ENCODE results near the gene FLOT2. TPM values are rescaled to one million over a fixed set of nuclear protein-coding genes. Genes with fewer than 3 reads are reported as not detected.
"Not testable (repeated sequence)": the region's sequence is repeated elsewhere in the genome, so short reads cannot be mapped to it uniquely, and the experiment has no call there.

FLOT2 gene
- total RNA-seq, 1 experiment from 2014 or later = 76.9 TPM

DNA sequence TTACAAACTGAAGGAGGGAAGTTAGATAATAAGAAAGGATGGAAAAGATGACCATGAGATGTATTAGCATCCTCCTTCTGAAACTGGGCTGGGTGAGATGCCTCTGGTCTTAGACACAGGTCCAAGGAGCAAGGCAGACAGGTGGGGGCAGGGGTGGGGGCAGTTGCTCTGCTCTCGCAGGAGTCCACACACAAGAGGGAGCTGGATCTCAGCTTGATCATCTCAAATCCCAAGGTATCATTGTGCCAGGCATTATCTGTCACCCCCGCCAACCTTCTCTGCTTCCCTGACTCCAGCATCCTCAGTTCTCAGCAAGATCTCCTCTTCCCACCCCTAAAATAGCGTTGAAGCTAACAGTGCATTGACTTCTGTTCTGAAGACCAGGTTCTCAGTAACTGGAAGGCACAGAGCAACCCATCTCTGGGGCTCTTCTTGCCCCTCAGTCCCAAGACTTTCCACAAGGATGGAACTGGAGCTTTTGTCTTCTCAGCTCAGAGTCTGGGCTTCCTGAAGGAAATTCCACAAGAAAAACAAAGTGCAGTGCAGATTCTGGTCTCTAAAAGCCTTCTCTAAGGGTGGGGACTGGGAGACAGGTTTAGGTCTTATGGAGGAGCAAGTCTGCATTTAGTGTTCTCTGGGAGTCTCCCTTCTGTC, 1.6 kb downstream of the FLOT2 start:
- no peak for DNase-seq
- peaks cover 3% of the 10 kb centered on the region for H3K36me3 ChIP-seq (replicated peaks; ENCODE audit: control insufficient read depth, insufficient read depth, low read length)
- peak overlapping the region; percentile 98 for H3K4me3 ChIP-seq (ENCODE audit: insufficient read depth, low read depth, low read length)
- no peaks in the 10 kb centered on the region for H3K27me3 ChIP-seq (ENCODE audit: control insufficient read depth, insufficient read depth, low read length)

- H3K27me3 ChIP-seq (ENCODE audit: control insufficient read depth, insufficient read depth, low read length); DNase-seq; H3K4me3 ChIP-seq (ENCODE audit: insufficient read depth, low read depth, low read length); H3K36me3 ChIP-seq (replicated peaks; ENCODE audit: control insufficient read depth, insufficient read depth, low read length): not testable (repeated sequence)
Measured at GRCh38 chr17:28893248-28894183, 4.0 kb downstream of the FLOT2 start.

- no peak for DNase-seq
- Histone ChIP-seq H3K4me3 (ENCODE audit: insufficient read depth, low read depth, low read length) (no peak overlapping the region), H3K27me3 (ENCODE audit: control insufficient read depth, insufficient read depth, low read length) (no peaks in the 10 kb centered on the region), H3K36me3 (replicated peaks; ENCODE audit: control insufficient read depth, insufficient read depth, low read length) (no peaks in the 10 kb centered on the region; the same call in none of the 2 replicates)
Measured at GRCh38 chr17:28892024-28892423, 5.5 kb downstream of the FLOT2 start.

- Histone ChIP-seq H3K27me3 (ENCODE audit: control insufficient read depth, insufficient read depth, low read length) (no peaks in the 10 kb centered on the region), H3K36me3 (replicated peaks; ENCODE audit: control insufficient read depth, insufficient read depth, low read length) (no peaks in the 10 kb centered on the region; the same call in none of the 2 replicates), H3K4me3 (ENCODE audit: insufficient read depth, low read depth, low read length) (no peak overlapping the region)
- DNase-seq = no peak
Measured at GRCh38 chr17:28891201-28891600, 6.3 kb downstream of the FLOT2 start.

- no peaks in the 10 kb centered on the region for H3K27me3 ChIP-seq (ENCODE audit: control insufficient read depth, insufficient read depth, low read length)
- H3K4me3 ChIP-seq (ENCODE audit: insufficient read depth, low read depth, low read length) = no peak overlapping the region
- no peak for DNase-seq
- H3K36me3 ChIP-seq (replicated peaks; ENCODE audit: control insufficient read depth, insufficient read depth, low read length) = peaks cover 1% of the 10 kb centered on the region; the same call in 1 of the 2 replicates
Measured at GRCh38 chr17:28889996-28890395, 7.5 kb downstream of the FLOT2 start.

GRCh38 chr17:28888832-28889231, 8.7 kb downstream of the FLOT2 start:
- no peak overlapping the region for H3K4me3 ChIP-seq (ENCODE audit: insufficient read depth, low read depth, low read length)
- no peaks in the 10 kb centered on the region for H3K27me3 ChIP-seq (ENCODE audit: control insufficient read depth, insufficient read depth, low read length)
- DNase-seq = no peak
- peaks cover 1% of the 10 kb centered on the region for H3K36me3 ChIP-seq (replicated peaks; ENCODE audit: control insufficient read depth, insufficient read depth, low read length)

GRCh38 chr17:28887871-28888471, 9.6 kb downstream of the FLOT2 start:
- no peaks in the 10 kb centered on the region for H3K27me3 ChIP-seq (ENCODE audit: control insufficient read depth, insufficient read depth, low read length)
- no peak overlapping the region for H3K4me3 ChIP-seq (ENCODE audit: insufficient read depth, low read depth, low read length)
- peak; percentile 49 for DNase-seq
- H3K36me3 ChIP-seq (replicated peaks; ENCODE audit: control insufficient read depth, insufficient read depth, low read length) = peaks cover 1% of the 10 kb centered on the region

- DNase-seq = no peak
- H3K4me3 ChIP-seq (ENCODE audit: insufficient read depth, low read depth, low read length) = no peak overlapping the region
- no peaks in the 10 kb centered on the region for H3K27me3 ChIP-seq (ENCODE audit: control insufficient read depth, insufficient read depth, low read length)
- peaks cover 16% of the 10 kb centered on the region for H3K36me3 ChIP-seq (replicated peaks; ENCODE audit: control insufficient read depth, insufficient read depth, low read length)
Measured at GRCh38 chr17:28885951-28886350, 11.6 kb downstream of the FLOT2 start.

- Histone ChIP-seq H3K27me3 (ENCODE audit: control insufficient read depth, insufficient read depth, low read length) (no peaks in the 10 kb centered on the region), H3K36me3 (replicated peaks; ENCODE audit: control insufficient read depth, insufficient read depth, low read length) (peaks cover 19% of the 10 kb centered on the region), H3K4me3 (ENCODE audit: insufficient read depth, low read depth, low read length) (no peak overlapping the region)
- DNase-seq = no peak
Measured at GRCh38 chr17:28885363-28885762, 12.2 kb downstream of the FLOT2 start.

DNA sequence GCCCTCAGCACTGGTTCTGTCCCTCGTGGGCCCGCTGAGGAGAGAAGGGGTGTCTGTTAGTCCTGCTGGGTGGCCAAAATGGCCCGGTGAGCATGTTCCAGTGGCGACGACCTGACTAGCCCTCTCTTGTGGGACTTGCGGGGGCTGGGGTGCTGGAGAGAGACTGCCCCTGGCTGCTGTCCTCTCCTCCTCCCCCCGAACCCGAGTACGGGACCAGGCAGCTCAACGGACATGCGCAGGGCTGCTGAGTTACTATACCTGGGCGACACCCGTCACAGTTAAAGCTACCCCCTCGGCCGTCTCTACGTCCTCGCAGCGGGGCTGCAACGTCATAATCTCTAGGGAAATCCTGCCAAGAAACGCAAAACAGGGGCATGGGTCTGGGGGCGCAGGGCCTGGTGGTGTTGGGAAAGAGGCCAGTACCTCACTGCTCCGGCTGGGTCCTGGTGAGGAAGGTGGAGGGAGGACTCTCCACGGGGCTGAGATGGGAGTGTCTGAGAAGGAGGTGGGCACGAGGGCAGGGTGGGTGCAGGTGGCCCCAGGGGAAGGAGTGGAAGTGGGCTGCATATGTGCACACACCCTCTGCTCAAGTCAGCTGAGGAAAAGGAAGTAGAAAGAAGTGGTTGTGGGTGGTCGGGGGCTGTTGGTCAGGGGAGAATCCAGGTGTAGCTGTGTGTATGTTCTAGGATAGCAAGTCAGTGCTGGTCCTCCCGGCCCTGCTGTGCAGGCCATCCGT, 13.4 kb downstream of the FLOT2 start:
- peaks cover 21% of the 10 kb centered on the region for H3K36me3 ChIP-seq (replicated peaks; ENCODE audit: control insufficient read depth, insufficient read depth, low read length)
- no peaks in the 10 kb centered on the region for H3K27me3 ChIP-seq (ENCODE audit: control insufficient read depth, insufficient read depth, low read length)
- peak; percentile 43 for DNase-seq
- H3K4me3 ChIP-seq (ENCODE audit: insufficient read depth, low read depth, low read length) = no peak overlapping the region

- no peak for DNase-seq
- Histone ChIP-seq H3K4me3 (ENCODE audit: insufficient read depth, low read depth, low read length) (no peak overlapping the region), H3K27me3 (ENCODE audit: control insufficient read depth, insufficient read depth, low read length) (no peaks in the 10 kb centered on the region), H3K36me3 (replicated peaks; ENCODE audit: control insufficient read depth, insufficient read depth, low read length) (peaks cover 23% of the 10 kb centered on the region)
Measured at GRCh38 chr17:28882154-28882895, 15.2 kb downstream of the FLOT2 start.

DNA sequence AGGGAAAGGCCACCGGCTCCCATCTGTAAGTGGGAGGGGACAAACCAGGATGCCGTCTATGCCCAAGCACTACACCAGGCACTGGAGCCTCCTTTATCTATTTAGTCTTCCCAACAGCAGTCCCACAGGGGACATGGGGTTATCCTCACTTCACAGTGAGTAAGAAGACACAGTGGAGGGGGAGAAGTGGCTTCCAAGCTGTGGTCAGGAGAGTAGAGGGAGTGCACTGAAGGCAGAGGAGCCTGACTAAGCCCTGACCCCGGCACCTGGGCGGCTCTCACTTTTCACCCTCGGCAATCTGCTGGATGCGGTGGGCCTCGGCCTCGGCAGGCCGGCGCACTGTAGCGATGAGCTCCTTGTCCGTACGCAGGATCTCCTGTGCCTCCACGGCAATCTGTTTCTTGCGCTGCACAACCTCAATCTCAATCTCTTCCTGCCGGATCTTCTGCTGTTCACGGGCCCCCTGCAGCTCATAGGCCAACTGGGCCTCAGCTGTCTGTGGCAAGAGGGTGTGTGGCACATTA, 15.9 kb downstream of the FLOT2 start:
- Histone ChIP-seq H3K36me3 (replicated peaks; ENCODE audit: control insufficient read depth, insufficient read depth, low read length) (peaks cover 23% of the 10 kb centered on the region), H3K27me3 (ENCODE audit: control insufficient read depth, insufficient read depth, low read length) (no peaks in the 10 kb centered on the region), H3K4me3 (ENCODE audit: insufficient read depth, low read depth, low read length) (no peak overlapping the region)
- no peak for DNase-seq

DNA sequence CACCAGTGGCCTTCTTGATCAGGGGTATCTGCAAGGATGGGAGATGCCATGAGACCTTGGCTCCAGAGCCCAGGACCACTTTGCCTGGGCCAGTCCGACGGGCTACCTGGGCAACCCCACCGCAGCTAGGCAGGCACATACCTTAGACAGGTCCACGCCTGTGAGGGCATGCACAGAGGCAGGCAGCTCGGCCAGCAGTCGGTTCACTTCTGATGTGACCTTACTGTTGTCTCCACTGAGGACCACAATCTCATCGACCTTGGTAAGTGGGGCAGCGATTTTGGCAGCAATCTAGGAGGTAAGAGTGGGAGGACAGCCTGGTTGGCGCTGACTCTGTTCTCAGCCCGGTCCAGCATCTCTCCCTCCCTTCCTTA, 17.0 kb downstream of the FLOT2 start:
- DNase-seq = no peak
- H3K36me3 ChIP-seq (replicated peaks; ENCODE audit: control insufficient read depth, insufficient read depth, low read length) = peaks cover 23% of the 10 kb centered on the region
- no peaks in the 10 kb centered on the region for H3K27me3 ChIP-seq (ENCODE audit: control insufficient read depth, insufficient read depth, low read length)
- H3K4me3 ChIP-seq (ENCODE audit: insufficient read depth, low read depth, low read length) = no peak overlapping the region
